ENCODE measurements around the gene TMPRSS3. TPM values are rescaled to one million over a fixed set of nuclear protein-coding genes. Genes with fewer than 3 reads are reported as not detected.
A peak's percentile ranks its signal among the peaks of the same experiment; 100 is the strongest.

The TMPRSS3 gene
- total RNA-seq, 4 donors from 2014 or later = 5.0 to 12.6 (median 6.2) TPM

- Histone ChIP-seq H3K27me3 (no peaks in the 10 kb centered on the region), H3K4me1 (peaks cover 0 to 5% of the 10 kb centered on the region in 2 donors), H3K27ac (no peak overlapping the region), H3K36me3 (no peaks in the 10 kb centered on the region), H3K4me3 (replicated peaks in 1 of 3) (no peak overlapping the region), H3K9me3 (no peaks in the 10 kb centered on the region)
- WGBS, 2 donors = 93 to 98% methylated on average over 4 of the region's 4 CpGs
- intact Hi-C loops (cut with DNase I) = no loop called here
- no peak for DNase-seq
- TF ChIP-seq POLR2A (IDR thresholded peaks at IDR 0.05) (no peak), CTCF (IDR thresholded peaks at IDR 0.05) (no peak)
These were observed 17.6 kb upstream of the TMPRSS3 start for GRCh38 chr21:42413500-42413899.

GRCh38 chr21:42413093-42413492 lies 17.2 kb upstream of the TMPRSS3 start:
- intact Hi-C loops (cut with DNase I) = no loop called here
- Histone ChIP-seq H3K9me3 (no peaks in the 10 kb centered on the region), H3K4me3 (replicated peaks in 1 of 3) (no peak overlapping the region), H3K4me1 (peaks cover 0 to 5% of the 10 kb centered on the region in 2 donors), H3K27me3 (no peaks in the 10 kb centered on the region), H3K36me3 (no peaks in the 10 kb centered on the region), H3K27ac (no peak overlapping the region)
- TF ChIP-seq CTCF (IDR thresholded peaks at IDR 0.05) = no peak
- no peak for TF ChIP-seq POLR2A (IDR thresholded peaks at IDR 0.05)
- no peak for DNase-seq
- 86 to 96% methylated on average over 10 to 13 of the region's 14 CpGs for WGBS, 2 donors

DNA sequence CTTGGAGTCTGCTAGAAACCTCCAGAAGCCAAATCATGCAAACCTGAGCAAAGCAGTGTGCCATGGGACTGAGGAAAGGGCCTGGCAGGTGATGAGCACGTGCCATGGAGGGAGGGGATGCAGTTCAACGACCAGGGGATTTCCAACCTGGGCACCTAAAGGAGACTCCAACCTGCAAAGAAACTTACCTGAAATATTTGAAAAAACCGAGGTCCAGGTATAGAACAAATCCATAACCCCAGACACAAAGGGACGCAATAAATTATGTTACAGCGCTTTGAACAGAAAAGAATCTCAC lies 16.7 kb upstream of the TMPRSS3 start:
- TF ChIP-seq POLR2A (IDR thresholded peaks at IDR 0.05) (no peak), CTCF (IDR thresholded peaks at IDR 0.05) (no peak)
- no peaks in the 10 kb centered on the region for H3K9me3 ChIP-seq
- no peaks in the 10 kb centered on the region for H3K27me3 ChIP-seq
- H3K27ac ChIP-seq = no peak overlapping the region
- 84 to 88% methylated on average over 5 of the region's 5 CpGs for WGBS, 2 donors
- H3K36me3 ChIP-seq = no peaks in the 10 kb centered on the region
- peaks cover 0 to 5% of the 10 kb centered on the region in 2 donors for H3K4me1 ChIP-seq
- no peak overlapping the region for H3K4me3 ChIP-seq (replicated peaks in 1 of 3)
- DNase-seq = no peak
- intact Hi-C loops (cut with DNase I) = no loop called here

- WGBS, 2 donors = 51 to 64% methylated on average over 12 to 21 of the region's 21 CpGs
- TF ChIP-seq POLR2A (IDR thresholded peaks at IDR 0.05) = no peak
- TF ChIP-seq CTCF (IDR thresholded peaks at IDR 0.05) = no peak
- peak; percentile 34 to 41 for DNase-seq
- Histone ChIP-seq H3K9me3 (no peaks in the 10 kb centered on the region), H3K36me3 (no peaks in the 10 kb centered on the region), H3K4me1 (peaks cover 0 to 5% of the 10 kb centered on the region in 2 donors), H3K27ac (no peak overlapping the region), H3K27me3 (no peaks in the 10 kb centered on the region), H3K4me3 (replicated peaks in 1 of 3) (no peak overlapping the region)
- intact Hi-C loops (cut with DNase I) = no loop called here
These were observed 16.2 kb upstream of the TMPRSS3 start for GRCh38 chr21:42411891-42412635.

DNA sequence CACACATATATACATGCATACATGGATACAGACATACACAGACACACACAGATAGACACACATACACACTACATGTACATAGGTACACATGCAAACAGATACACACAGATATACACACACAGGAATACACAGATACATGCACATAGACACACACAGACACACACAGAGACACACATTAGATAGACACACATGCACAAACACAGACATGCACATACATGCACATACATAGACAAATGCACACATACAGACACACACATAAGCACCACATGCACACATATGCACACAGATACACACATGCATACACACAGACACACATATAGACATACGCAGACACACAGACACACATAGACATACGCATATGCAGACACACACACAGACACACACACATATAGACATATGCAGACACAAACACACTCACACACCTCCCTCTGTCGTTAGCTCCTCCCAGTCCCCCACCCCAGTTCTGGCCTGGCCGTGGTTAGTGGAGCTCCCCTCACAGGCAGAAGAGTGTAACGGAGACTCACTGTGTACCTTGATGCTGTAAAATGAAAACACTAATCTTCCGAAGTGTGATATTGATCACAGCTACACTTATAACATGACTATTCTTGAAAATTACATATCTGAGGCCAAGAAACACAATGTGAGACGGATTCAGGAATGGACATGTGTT lies 15.5 kb upstream of the TMPRSS3 start:
- 45 to 48% methylated on average over 7 of the region's 7 CpGs for WGBS, 2 donors

More for the DNA sequence above, 15.5 kb upstream of the TMPRSS3 start:
- no peak for DNase-seq
- Histone ChIP-seq H3K9me3 (no peaks in the 10 kb centered on the region), H3K36me3 (no peaks in the 10 kb centered on the region), H3K27ac (no peak overlapping the region), H3K27me3 (no peaks in the 10 kb centered on the region), H3K4me1 (peaks cover 0 to 5% of the 10 kb centered on the region in 2 donors), H3K4me3 (replicated peaks in 1 of 3) (no peak overlapping the region)
- no peak for TF ChIP-seq POLR2A (IDR thresholded peaks at IDR 0.05)
- TF ChIP-seq CTCF (IDR thresholded peaks at IDR 0.05) = no peak
- intact Hi-C loops (cut with DNase I) = no loop called here

Data from thyroid gland (tissue), 4 donors.